Parathyroid adenoma (tissue), 2 donors: Measurements from ENCODE around the gene FSTL5.

Source experiments
- H2AFZ ChIP-seq: fragments of 300-600 bp; sonication (generic); one replicate; pipeline ENCODE4 v1.7.0; 2017; ENCODE audit warnings: antibody characterized with exemption, mild to moderate bottlenecking
- H3K27ac ChIP-seq: fragments of 300-600 bp; sonication (generic); one replicate; pipeline ENCODE4 v1.7.0; 2017
- H3K27me3 ChIP-seq: fragments of 300-600 bp; sonication (generic); one replicate; pipeline ENCODE4 v1.7.0; 2017; ENCODE audit warnings: low read length; ENCODE audit not compliant: control insufficient read depth, insufficient read depth
- H3K36me3 ChIP-seq: fragments of 300-600 bp; sonication (generic); one replicate; pipeline ENCODE4 v1.7.0; 2017; ENCODE audit warnings: low read length; ENCODE audit not compliant: control insufficient read depth, insufficient read depth
- H3K4me1 ChIP-seq: fragments of 300-600 bp; sonication (generic); one replicate; pipeline ENCODE4 v1.7.0; 2017; ENCODE audit warnings: control low read depth
- H3K4me2 ChIP-seq: fragments of 300-600 bp; sonication (generic); one replicate; pipeline ENCODE4 v1.7.0; 2017; ENCODE audit warnings: low read length
- H3K4me3 ChIP-seq: fragments of 300-600 bp; sonication (generic); one replicate; pipeline ENCODE4 v1.7.0; 2017; ENCODE audit warnings: low read depth, low read length
- H3K79me2 ChIP-seq: fragments of 300-600 bp; sonication (generic); one replicate; pipeline ENCODE4 v1.7.0; 2017; ENCODE audit warnings: control low read depth
- H3K9ac ChIP-seq: fragments of 300-600 bp; sonication (generic); one replicate; pipeline ENCODE4 v1.7.0; 2017; ENCODE audit warnings: mild to moderate bottlenecking
- H3K9me3 ChIP-seq: fragments of 300-600 bp; sonication (generic); one replicate; pipeline ENCODE4 v1.7.0; 2017; ENCODE audit warnings: low read length; ENCODE audit not compliant: control insufficient read depth
- TF ChIP-seq, protein P1 (sequence below): fragments of 300-600 bp; sonication (generic); IDR thresholded peaks from one replicate; pipeline ENCODE4 v1.7.0; 2017; ENCODE audit warnings: antibody characterized with exemption, mild to moderate bottlenecking
- donor health status: primary hyperparathyroidism.

The FSTL5 gene

DNA sequence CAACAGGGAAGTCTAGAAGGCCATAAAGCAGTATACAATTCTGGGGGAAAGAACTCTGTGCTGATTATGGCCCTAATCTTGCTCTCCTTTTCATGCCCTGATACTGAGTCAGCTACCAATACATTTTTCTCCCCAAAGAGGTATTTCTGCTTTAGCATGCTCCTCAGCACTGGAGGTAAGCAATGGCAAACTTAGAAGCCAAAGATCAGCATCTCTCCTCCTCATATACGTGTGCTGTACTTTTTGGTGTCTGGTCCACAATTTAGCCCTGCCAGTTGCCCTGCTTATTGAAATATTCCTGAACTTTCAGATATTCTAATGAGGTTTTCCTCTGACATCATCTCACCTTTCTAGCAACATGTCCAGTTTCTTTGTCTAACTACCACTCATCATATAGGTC lies 226.2 kb downstream of the FSTL5 start:
- Histone ChIP-seq H3K27ac (no peak overlapping the region), H3K9ac (no peak overlapping the region), H2AFZ (no peak overlapping the region), H3K4me2 (no peak overlapping the region), H3K9me3 (no peaks in the 10 kb centered on the region), H3K4me3 (no peak overlapping the region), H3K36me3 (no peaks in the 10 kb centered on the region), H3K4me1 (no peaks in the 10 kb centered on the region), H3K79me2 (no peaks in the 10 kb centered on the region), H3K27me3 (no peaks in the 10 kb centered on the region)
- TF ChIP-seq, protein P1, sequence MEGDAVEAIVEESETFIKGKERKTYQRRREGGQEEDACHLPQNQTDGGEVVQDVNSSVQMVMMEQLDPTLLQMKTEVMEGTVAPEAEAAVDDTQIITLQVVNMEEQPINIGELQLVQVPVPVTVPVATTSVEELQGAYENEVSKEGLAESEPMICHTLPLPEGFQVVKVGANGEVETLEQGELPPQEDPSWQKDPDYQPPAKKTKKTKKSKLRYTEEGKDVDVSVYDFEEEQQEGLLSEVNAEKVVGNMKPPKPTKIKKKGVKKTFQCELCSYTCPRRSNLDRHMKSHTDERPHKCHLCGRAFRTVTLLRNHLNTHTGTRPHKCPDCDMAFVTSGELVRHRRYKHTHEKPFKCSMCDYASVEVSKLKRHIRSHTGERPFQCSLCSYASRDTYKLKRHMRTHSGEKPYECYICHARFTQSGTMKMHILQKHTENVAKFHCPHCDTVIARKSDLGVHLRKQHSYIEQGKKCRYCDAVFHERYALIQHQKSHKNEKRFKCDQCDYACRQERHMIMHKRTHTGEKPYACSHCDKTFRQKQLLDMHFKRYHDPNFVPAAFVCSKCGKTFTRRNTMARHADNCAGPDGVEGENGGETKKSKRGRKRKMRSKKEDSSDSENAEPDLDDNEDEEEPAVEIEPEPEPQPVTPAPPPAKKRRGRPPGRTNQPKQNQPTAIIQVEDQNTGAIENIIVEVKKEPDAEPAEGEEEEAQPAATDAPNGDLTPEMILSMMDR = no peak

DNA sequence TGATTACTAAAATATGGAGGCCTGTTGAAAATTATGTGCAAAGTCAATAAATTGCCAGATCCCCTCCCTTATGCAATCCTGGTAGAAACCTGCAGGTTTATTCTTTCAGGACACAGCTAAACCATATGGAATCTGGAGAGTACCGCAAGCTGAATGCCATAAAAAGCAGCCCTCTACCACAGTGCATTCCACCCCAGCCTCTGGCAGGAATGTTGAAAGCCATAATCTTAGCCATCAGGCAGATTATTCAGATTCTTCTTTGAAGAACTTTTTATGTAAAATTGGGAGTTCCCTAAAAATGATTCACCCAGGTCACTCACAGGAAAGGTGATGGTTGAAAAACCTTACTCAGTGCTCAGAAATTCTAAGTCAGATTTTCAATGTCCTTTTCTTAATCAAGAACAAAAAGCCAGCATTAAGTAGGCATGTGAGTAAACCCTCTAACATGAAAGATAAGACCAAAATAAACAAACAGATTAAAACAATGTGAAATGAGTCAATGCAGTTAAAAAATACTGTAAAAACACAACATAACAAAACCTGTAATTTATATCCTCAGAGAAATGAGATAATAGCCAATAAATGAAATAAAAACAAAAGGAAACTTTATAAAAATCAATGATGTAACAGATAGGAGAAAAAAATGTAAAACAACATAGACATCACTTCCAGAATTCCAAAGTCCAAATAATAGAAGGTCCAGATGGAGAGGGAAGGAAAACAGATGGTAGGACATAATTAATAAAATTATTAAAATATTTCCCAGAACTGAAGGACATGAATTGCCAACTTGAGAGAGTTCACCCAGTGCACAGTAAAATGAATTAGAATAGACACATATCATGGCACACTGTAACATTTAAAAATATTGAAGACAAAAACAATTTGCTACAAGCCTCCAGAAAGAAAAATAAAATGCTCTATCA lies 226.9 kb downstream of the FSTL5 start:
- H3K4me2 ChIP-seq = no peak overlapping the region
- no peaks in the 10 kb centered on the region for H3K9me3 ChIP-seq
- TF ChIP-seq, protein P1 = no peak
- H3K9ac ChIP-seq = no peak overlapping the region
- H3K36me3 ChIP-seq = no peaks in the 10 kb centered on the region
- no peak overlapping the region for H3K27ac ChIP-seq
- no peak overlapping the region for H3K4me3 ChIP-seq
- no peak overlapping the region for H2AFZ ChIP-seq
- no peaks in the 10 kb centered on the region for H3K79me2 ChIP-seq
- H3K27me3 ChIP-seq = no peaks in the 10 kb centered on the region
- no peaks in the 10 kb centered on the region for H3K4me1 ChIP-seq

DNA sequence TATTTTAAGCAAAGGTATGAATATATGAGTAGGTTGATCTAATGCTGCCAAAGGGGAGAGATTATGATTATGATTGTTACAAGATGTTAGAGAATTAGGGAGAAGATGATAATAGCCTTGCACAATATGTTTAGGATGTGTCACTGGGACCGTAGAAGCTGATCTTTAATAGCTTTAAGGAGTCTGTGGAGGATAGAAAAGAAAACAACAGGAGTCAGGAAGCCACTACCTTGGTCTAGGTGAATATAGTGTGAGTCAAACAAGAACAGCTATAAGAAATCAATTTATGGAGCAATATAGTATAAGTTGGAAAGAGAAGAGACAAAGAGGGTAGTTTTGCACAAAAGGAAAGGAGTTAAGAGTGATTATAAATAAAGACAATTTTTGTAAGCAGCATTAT lies 232.7 kb downstream of the FSTL5 start:
- H2AFZ ChIP-seq = no peak overlapping the region
- TF ChIP-seq, protein P1 = no peak
- H3K4me3 ChIP-seq = no peak overlapping the region
- H3K79me2 ChIP-seq = no peaks in the 10 kb centered on the region
- H3K27me3 ChIP-seq = no peaks in the 10 kb centered on the region
- H3K36me3 ChIP-seq = no peaks in the 10 kb centered on the region
- no peak overlapping the region for H3K27ac ChIP-seq
- no peaks in the 10 kb centered on the region for H3K4me1 ChIP-seq
- H3K9ac ChIP-seq = no peak overlapping the region
- no peaks in the 10 kb centered on the region for H3K9me3 ChIP-seq
- no peak overlapping the region for H3K4me2 ChIP-seq

DNA sequence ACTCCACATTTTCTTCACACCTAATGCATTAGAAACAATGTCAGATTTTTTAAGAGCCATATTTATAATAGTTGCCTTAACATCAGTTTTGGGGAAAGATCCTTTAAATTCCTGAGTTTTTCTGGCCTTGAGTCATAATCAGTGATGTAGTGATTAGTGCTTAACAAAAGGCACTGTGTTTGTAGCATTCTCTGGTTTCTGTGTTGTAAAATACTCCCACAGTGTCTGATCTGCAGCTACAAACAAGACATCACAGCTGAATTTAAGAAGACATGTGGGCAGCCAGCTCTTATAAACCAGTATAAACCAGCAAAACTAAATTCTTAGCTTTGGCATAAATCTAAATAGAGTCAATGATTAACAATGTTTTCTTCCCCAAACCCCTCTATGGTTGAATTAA lies 233.8 kb downstream of the FSTL5 start:
- H3K9me3 ChIP-seq = no peaks in the 10 kb centered on the region
- TF ChIP-seq, protein P1 = no peak
- H3K27me3 ChIP-seq = no peaks in the 10 kb centered on the region
- no peaks in the 10 kb centered on the region for H3K4me1 ChIP-seq
- no peak overlapping the region for H3K4me2 ChIP-seq
- no peak overlapping the region for H3K27ac ChIP-seq
- H3K4me3 ChIP-seq = no peak overlapping the region
- H3K9ac ChIP-seq = no peak overlapping the region
- H3K36me3 ChIP-seq = no peaks in the 10 kb centered on the region
- no peak overlapping the region for H2AFZ ChIP-seq
- no peaks in the 10 kb centered on the region for H3K79me2 ChIP-seq
